ENCODE measurements around the gene FILIP1L. TPM values are rescaled to one million over a fixed set of nuclear protein-coding genes. Genes with fewer than 3 reads are reported as not detected.

Gene FILIP1L
- total RNA-seq, 2 donors from 2014 or later, result 97.0 to 112 TPM

- peak; percentile 21 to 50 for TF ChIP-seq CTCF (IDR thresholded peaks at IDR 0.05)
- Histone ChIP-seq H3K36me3 (no peaks in the 10 kb centered on the region), H3K4me1 (peaks cover 0 to 44% of the 10 kb centered on the region in 2 donors), H3K27ac (peak overlapping the region; percentile 53 to 77), H3K27me3 (no peaks in the 10 kb centered on the region), H3K4me3 (no peak overlapping the region), H3K9me3 (no peaks in the 10 kb centered on the region)
- DNase-seq (ENCODE audit: low spot score), result no peak
These were observed 185.2 kb downstream of the FILIP1L start for GRCh38 chr3:99928771-99929744.

- Histone ChIP-seq H3K9me3 (no peaks in the 10 kb centered on the region), H3K36me3 (no peaks in the 10 kb centered on the region), H3K4me1 (peaks cover 0 to 44% of the 10 kb centered on the region in 2 donors), H3K27me3 (no peaks in the 10 kb centered on the region), H3K4me3 (no peak overlapping the region), H3K27ac (peak overlapping the region; percentile 53 to 77)
- DNase-seq (ENCODE audit: low spot score), result no peak
- no peak for TF ChIP-seq CTCF (IDR thresholded peaks at IDR 0.05)
These were observed 186.4 kb downstream of the FILIP1L start for GRCh38 chr3:99927671-99928457.

DNA sequence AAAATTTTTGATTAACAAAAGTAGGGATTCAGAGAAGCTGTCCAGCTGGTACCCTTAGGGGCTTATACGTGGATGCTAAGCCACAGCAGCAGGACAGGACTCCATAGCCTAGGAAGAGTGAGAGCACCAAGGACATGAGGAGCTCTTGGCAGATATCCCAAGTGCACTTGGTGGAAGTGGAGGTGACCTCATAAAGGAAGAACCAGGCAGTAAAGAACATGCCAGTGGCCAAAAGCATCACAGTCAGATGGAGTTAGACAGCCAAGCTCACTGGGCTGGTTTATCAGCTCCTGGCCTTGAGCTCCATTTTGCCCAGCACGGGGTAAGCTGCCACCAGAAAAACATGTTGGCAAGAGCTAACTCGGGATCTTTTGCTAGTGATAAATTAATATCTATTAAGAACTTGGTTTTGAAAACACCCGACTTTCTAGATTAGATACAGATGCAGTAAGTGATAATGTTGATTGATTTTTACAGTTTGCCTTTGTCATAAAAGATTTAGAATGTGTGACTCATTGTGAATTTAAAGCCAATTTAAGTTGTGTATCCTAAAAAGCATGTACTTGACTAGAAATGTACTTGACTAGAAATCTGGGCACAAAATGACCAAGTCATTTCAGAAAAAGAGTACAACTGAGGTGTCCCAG lies 188.6 kb downstream of the FILIP1L start:
- Histone ChIP-seq H3K36me3 (no peaks in the 10 kb centered on the region), H3K27ac (peak overlapping the region; percentile 50 to 67), H3K4me1 (peaks cover 0 to 58% of the 10 kb centered on the region in 2 donors), H3K9me3 (no peaks in the 10 kb centered on the region), H3K4me3 (no peak overlapping the region), H3K27me3 (no peaks in the 10 kb centered on the region)
- no peak for DNase-seq (ENCODE audit: low spot score)
- TF ChIP-seq CTCF (IDR thresholded peaks at IDR 0.05), result no peak

GRCh38 chr3:99923873-99924272 lies 190.4 kb downstream of the FILIP1L start:
- no peak overlapping the region for H3K27ac ChIP-seq
- H3K4me1 ChIP-seq, result peaks cover 0 to 58% of the 10 kb centered on the region in 2 donors
- no peak for DNase-seq (ENCODE audit: low spot score)
- H3K9me3 ChIP-seq, result no peaks in the 10 kb centered on the region
- no peaks in the 10 kb centered on the region for H3K36me3 ChIP-seq
- no peak for TF ChIP-seq CTCF (IDR thresholded peaks at IDR 0.05)
- no peak overlapping the region for H3K4me3 ChIP-seq
- H3K27me3 ChIP-seq, result no peaks in the 10 kb centered on the region

DNA sequence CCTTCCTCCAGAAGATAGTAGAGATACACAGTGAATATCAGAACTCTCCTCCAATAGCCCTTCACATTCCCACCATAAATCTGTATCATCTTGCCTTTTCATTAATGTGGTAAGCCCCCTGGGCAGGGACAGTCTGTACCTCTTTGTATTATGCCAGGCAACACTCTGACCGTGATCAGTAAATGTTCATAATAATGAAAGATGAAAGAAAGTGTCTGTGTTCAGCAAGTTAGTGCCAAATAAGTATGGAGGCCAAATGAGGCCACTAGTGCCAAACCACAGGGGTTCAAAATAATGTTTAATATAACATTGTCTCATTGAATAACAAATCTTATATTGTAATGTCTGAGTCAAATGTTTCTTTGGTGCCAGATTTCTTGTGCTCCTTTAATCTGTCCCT lies 192.3 kb downstream of the FILIP1L start:
- TF ChIP-seq CTCF (IDR thresholded peaks at IDR 0.05), result no peak
- H3K27ac ChIP-seq, result peak overlapping the region in 1 of 2 donors; percentile 70
- H3K4me1 ChIP-seq, result peaks cover 0 to 48% of the 10 kb centered on the region in 2 donors
- H3K4me3 ChIP-seq, result no peak overlapping the region
- H3K9me3 ChIP-seq, result no peaks in the 10 kb centered on the region
- H3K36me3 ChIP-seq, result no peaks in the 10 kb centered on the region
- no peak for DNase-seq (ENCODE audit: low spot score)
- H3K27me3 ChIP-seq, result no peaks in the 10 kb centered on the region

Measured in right atrium auricular region (tissue), 2 donors.